C1 segment of cervical spinal cord (tissue), 14 donors: ENCODE measurements around the gene SESN3.

Experiments used
- DNase-seq, 14 donors: peaks; one replicate each; lab custom pipeline; 2025; lab: John Stamatoyannopoulos, UW

Gene SESN3

DNA sequence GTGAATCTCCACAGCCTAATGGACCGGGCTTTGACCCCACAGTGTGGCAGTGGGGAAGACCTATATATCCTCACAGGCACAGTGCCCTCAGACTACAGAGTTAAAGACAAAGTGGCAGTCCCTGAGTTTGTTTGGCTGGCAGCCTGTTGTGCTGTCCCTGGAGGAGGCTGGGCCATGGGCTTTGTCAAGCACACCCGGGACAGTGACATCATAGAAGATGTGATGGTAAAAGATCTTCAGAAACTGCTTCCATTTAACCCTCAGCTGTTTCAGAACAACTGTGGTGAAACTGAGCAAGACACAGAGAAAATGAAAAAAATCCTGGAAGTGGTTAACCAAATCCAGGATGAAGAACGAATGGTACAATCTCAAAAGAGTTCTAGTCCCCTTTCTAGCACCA lies 102.4 kb downstream of the SESN3 start:
- DNase-seq, result no peak

DNA sequence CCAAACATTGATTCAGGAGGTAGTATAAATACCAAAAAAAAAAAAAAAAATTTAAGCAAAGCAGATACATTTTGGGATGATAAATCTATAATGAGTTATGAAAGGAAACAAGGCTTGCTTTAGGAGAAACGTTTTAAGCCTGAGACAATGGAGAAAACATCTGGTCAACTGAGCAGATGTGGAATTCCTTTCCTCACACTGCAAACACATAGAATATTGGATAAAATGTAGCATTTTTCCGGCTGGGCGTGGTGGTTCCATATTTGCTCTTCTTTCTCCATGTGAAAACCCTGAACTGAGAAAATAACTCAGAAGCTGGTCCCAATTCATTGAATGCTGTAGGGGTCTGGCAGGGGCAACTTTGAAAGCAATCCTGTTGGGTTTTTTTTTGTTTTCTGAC lies 107.4 kb downstream of the SESN3 start:
- DNase-seq, result no peak

- DNase-seq, result no peak
These were observed 109.3 kb downstream of the SESN3 start for GRCh38 chr11:95121698-95122097.

DNA sequence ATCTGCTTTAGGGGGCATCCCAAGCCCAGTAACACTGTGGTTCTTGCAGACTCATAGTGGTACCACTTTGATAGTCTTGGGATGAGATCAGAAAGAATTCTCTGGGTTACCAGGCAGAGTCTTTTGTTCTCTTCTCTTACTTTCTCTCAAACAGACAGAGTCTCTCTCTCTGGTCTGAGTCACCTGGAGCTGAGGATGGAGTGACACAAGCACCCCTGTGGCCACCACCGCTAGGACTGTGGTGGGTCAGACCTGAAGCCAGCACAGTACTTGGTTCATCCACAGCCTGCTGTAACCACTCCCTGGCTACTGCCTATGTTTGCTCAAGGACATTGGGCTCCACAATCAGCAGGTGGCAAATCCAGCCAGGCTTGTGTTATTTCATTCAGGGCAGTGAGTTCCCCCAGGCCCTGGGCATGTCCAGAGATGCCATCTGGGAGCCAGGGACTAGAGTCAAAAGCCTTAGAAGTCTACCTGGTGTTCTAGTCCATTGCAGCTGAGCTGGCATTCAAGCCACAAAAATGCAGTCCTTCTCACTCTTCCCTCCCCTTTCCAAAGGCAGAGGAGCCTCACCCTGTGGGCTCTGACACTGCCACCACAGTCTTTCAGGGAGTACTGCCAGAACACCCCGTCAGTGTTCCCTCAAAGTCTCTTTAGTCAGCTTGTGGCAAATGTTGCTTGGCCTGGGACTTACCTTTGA lies 111.5 kb downstream of the SESN3 start:
- peak in 1 of 14 donors; percentile 12 for DNase-seq

GRCh38 chr11:95115597-95115996 lies 115.4 kb downstream of the SESN3 start:
- no peak for DNase-seq
